GM19468 (cell line): ENCODE results near the gene MTMR11.

Source experiments
- ATAC-seq: cut with Tn5 transposase; IDR thresholded peaks from one replicate; pipeline ENCODE4 v1.9.1; 2021; ENCODE audit warnings: mild to moderate bottlenecking, moderate library complexity, moderate number of reproducible peaks; ENCODE audit not compliant: unreplicated experiment; ENCODE audit errors: extremely low read depth

Gene MTMR11

DNA sequence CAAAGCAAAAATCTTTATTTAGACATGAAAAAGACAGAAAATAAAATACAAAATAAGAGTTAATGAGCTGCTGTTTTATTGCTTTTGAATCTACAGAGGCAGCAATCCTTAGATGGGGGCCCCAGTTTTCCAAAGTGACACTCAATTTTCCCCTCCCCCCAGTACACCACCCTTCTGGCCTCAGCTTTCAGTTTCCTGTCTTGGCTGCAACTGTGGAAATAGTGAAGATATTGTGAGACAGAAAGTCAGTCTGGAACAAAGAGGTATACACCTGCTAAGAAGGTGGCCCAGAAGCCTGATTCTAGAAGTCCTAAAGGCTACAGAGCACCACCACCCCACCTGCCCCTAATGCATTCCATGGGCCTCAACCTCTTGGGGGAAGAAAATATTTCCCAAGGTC lies 1.1 kb upstream of the MTMR11 start:
- no peak for ATAC-seq

DNA sequence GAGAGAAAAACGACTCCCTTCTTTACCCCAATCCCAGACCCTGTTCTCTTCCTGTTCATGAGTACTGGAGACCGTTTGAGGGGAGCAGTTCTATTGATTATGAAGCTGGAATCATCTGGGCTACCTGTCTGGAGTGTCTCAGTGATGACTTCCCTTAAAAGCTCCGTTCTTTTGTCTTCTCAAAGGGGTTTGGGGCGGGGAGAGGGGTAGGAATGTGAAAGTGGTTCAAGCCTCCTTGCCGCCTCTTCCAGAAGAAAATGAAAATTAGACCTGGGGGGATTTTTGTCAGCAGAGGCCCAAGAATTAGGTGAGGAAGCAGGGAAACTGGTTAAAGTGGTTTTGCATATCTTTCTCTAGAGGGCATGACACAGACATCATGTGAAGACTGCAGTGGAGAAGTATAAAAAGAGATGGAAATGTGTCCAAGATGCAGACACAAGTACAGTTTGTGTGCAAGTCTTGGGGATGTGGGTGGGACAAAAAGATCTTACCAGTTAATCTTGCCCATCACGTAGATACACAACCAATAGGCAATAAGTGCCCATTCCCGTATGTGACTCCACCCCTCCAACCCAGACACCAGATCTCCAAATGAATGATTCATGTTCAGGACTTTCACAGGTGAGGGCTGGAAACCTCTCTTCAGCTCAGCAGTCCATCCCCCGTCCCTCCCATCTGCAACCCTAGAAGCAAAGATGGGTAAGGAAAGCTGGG lies 470 bp upstream of the MTMR11 start:
- ATAC-seq: no peak

DNA sequence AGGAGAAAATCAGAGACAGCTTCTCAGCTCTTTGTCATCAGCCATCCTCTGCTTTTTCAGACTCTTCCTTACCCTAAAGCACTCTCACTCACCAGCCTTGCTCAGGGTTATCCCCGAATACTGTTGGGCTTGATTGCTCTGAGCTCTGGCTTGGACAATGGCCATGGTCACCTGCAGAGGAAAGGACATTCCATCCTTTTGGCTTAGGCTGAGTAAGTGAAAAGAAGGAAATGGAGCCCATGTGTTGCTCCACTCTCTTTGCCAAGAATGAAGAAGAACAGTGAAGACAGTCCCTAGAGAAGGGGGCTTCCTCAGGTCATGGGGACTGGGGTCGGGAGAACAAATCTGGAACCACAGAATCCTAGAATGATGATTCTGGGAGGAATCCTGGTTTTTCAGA lies 2.3 kb downstream of the MTMR11 start:
- ATAC-seq: no peak

DNA sequence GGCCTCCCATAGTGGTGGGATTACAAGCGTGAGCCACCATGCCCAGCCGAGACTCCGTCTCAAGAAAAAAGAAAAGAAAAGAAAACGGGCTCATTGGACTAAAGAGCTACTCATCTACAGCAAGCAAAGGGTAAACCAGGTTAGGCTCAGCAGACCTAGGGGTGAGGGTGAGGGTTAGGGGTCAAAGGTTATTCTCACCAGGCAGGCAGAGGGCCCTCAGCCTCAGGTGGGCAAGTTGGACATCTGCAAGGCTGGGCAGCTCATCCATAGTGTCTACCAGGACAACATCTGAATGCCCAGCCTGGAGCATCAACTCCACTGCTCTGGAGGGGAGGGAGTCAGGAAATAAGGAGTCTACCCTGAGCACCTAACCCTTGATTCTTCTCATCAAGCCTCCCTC lies 3.5 kb downstream of the MTMR11 start:
- no peak for ATAC-seq

DNA sequence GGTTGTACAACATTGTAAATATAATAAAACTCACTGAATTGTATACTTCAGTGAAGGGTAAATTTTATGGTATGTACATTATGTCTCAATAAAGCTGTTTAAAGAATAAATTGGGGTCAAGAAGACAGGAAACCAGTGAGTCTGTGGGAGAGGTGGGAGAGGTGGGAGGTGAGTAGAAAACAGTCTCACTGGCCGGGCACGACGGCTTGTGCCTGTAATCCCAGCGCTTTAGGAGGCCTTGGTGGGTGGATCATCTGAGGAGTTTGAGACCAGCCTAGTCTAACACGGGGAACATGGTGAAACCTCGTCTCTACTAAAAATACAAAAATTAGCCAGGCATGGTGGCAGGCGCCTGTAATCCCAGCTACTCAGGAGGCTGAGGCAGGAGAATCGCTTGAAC lies 4.2 kb downstream of the MTMR11 start:
- ATAC-seq: no peak

DNA sequence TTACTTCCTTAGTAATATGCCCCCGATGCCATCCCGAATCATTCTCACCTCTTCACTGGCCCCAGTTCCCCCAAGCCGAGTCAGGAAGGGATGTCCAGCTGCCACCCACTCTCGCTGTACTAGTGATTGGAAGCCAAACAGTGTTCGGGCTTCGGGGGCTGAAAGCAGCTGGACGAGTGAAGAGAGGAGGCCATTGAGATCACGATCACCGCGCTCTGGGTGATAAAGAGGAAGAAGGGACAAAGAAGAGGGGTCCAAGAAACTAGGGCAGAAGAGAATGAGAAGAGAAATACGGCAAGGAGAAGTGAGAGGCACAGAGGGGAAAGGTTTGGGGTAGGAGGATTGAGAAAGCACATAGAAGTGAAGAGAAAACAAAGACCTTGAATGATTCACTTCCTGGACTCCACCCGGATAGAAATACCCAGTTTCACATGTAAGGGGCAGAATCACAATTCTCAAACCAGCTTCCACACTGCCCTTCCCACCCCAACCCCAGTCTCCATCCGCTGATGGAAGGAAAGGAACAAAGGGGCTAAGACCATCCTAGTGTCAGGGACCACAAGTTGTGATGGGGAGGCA lies 5.4 kb downstream of the MTMR11 start:
- ATAC-seq: no peak

DNA sequence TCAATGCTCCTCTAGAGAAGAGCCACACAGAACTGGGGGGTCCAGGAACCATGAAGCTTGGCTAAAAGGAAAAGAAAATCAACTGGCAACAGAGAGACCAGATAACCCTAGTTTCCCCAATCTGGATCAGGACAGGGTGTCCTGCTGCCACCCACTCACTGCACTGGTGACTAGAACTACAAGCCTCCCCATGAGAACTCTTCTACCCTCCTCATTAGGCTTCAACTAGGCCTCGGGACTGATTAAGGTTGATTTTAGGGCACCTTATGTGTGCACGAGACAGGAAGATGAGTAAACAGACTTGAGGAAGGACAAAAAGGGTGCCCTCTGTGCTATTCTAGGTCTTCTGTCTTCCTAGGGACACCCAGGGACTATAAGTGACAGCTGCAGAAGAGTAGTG lies 6.8 kb downstream of the MTMR11 start:
- ATAC-seq: no peak

DNA sequence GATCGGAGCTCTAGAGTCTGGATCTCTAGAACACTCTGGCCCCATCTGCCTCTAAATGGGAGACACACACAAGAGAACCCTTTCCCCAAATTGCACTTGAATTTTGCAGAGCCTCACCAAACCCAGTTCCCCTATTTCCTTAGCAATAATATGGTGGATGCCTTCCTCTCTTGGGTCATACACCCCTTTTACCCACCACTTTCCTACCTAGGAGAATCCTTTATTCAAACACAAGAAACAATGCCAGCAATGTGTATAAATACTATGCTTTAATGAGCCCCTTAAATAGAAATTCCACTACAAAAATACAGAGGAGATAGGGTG lies 8.3 kb downstream of the MTMR11 start:
- no peak for ATAC-seq

DNA sequence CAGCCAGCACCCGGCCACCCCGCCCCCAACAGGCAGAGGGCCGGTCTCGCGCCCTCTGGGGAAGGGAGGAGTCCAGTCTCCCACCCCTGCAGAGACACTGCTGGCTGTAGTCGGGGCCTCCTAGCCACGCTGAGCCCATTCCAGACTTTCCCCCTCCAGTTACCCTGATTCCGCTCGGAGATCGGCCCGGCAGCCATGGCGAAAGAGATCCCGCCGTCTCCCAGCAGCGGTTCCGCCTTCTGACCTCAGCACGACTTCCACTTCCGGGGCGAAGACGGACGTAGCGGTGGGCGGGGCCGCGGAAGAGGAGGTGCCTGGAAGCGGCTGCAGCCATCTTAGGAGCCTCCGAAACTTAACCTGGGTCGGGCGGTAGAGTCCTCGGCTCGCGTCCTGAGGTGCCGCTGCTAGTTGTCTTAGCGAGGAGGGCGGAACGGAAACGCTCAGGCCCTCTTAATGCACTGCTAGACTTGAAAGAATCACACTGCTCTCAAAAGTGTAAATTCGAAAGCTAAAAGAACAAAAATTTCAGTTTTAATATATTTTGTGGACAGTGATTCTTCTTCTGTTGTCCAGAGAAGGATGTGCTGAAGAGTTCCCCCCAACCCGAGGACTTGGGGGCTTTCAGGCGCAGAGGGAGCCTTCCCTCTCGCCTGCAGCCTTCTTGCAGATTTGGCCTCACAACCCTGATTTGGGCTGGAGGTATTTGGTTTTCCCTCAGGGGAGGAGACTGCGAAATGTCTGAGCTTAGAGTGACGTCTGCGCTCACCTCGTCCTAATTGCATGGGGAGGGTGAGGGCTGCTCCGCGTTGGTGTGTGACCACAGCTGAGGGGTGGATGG lies 8.9 kb downstream of the MTMR11 start, which contains the start of gene SF3B4:
Gene SF3B4 (minus strand): TSS at position 241 of the 838 bp plus-strand sequence. CDS start 44 bp downstream, at position 197.
- ATAC-seq: peak; percentile 80

DNA sequence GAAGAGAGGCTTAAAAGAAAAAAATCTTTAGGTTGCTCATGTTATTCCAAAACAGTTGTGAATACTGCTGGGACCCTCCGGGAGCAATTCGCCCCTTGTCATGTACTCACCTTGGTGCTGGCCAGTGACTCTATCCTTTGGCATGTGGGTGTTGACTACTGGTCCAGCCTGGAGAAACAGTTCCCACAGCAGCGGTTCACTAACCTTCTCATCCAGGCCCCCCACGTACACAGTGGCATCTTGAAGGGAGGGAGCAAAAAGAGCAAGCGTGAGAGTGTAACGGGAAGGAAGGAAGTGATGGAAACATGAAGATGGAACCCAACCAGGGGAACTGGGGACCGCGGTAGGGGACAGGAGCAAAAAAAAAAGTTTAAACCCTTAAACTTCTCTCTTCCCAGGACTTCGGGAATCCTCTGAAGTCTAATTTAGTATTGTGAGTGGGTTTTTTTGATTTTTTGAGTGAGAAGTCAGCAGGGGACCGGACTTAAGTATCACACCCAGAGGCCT lies 9.6 kb downstream of the MTMR11 start:
- ATAC-seq: no peak

DNA sequence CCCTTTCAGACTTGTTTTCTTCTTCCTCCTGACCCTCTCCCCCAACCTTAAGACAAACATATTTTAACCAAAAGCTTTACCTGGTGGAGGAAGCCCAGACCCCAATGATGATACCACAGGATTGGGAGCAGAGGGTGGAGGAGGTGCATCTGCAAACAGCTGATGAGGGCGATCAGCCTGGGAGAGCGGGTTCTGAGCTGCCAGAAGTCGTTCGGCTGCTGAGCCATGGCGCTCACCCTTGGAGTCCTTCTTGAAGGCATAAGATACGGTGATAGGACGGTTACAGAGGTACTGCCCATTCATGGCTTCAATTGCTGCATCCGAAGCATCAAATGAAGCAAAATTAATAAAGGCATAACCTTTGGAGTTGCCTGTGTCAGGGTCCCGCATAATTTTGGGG lies 10.4 kb downstream of the MTMR11 start:
- no peak for ATAC-seq

DNA sequence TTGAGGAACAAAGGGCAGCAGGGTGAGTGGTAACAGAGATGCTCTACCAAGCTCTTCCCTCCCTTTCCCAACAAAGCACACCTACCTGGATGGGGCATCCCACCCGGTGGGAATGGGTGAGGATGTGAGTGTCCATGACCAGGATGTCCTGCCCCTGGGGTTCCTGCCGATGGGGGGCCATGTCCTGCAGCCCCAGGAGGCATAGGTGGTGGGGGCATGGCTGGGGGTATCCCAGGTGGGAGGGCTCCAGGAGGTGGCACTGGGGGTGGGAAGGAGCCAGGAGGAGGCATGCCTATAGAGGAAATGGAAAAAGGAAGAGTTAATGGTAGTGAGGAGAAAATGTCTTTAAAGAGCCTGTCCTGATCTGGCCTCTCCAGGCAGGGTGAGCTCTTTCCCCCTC lies 10.9 kb downstream of the MTMR11 start:
- no peak for ATAC-seq

DNA sequence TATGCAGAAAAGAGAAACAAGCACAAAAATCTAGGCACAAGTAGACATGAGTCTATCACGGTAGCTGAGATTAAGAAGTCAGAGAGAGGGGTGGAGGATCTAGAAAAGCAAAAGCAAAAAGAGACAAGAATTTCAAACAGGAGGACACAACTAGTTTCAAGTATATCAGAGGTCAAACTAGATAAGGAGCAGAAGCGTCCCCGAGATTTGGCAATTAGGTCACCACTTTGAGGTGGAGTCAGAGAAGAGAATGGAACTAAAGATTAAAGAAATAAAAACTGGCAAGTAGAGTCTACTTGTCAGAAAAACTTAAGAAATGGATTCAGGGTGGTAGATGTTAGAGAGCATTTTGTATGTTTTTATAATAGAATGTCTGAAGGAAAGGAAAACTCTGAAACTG lies 11.3 kb downstream of the MTMR11 start:
- no peak for ATAC-seq

DNA sequence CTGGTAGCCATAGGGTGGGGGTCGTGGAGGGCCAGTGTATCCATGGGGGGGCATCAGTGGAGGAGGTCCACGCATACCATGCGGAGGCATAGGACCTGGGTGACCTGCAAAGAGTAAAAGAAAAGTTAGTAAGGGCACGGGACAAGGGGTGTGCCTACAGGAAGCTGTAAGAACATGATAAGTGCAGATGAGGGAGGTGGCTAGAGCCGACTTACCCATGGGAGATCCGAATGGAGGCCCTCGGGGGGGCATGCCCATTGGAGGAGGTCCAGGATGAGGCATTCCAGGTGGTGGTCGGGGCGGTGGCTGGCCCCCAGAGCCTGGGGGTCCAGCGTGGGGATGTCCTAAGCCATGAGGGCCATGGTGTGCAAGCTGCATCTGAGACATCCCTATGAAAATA lies 13.1 kb downstream of the MTMR11 start:
- no peak for ATAC-seq

DNA sequence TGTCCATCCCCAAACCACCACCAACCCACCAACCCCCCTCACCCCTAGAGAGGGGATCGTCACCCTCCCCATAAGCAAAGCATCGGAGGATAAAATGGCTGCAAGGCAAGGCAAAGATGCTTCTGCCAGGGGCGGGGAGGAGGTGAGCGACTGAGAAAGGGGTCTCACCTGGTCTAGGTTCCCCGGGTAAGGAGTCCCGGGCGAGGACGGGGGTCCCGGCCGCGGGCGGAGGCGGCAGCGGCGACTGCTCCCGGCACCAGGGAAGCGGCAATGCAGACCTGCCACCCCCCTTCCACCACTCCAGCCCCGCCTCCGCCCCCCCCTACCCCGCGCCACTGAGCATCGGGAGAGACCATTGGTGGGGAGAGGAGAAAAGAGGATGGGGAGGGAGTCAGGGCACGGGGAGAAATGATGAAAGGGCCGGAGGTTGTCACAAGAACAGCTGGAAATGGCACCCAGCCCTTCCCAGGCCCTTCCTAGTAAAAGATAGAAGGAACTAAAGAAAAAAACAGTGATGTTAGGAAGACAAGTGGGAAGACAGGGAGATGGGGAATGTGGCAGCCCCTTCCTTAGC lies 19.0 kb downstream of the MTMR11 start, which contains the start of gene SV2A:
Gene SV2A (minus strand): TSS at position 274 of the 574 bp plus-strand sequence. CDS start 4,004 bp downstream, outside the sequence.
- no peak for ATAC-seq

DNA sequence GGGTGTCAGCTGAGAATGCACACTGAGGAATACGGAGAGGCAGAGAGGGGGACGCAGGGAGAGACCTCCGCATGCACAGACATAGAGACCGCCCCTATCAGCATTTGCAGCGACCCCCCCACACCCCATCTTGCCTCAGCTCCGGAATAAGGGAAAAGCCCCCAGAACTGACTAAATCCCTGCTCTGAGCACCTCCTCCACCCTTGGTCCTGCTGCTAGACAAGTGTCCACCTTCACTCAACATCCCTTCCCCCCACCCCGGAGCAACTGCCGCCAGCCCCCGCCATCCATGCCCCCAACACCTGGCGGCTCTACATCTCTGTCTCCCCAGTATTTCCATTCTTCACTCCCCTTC lies 19.8 kb downstream of the MTMR11 start:
- no peak for ATAC-seq

DNA sequence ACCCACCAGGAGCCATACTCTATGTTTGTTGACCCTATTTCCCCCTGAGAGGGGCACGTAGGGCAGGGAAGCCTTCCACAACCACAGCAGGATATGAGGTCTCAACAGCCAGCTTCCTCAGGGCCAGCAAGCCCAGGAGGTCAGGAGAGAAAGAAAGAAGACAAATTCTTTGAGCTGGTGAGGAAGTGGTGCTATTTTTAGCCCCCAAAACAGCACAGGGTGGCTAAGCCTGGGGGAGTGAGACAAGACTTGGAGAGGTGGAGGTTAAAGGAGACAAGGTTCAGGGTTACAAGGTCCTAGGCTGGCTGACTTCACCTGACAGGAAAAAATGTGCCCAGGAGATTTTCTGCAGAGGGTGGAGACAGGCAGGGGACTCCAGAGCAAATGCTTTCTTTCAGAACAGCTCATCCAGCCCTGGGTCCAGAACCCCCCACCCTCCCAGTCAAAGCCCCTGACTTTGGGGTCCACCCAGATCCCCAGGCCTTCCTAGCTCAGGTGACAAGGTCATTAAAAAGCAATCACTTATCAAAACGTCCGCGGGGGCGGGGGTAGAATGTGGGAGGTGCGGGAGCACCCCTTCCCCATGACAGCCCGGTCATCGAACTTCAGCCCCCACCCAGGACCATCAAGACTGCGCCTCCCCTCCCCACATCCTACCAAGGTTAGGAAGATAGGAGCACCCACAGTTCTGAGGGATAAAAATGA lies 20.3 kb downstream of the MTMR11 start:
- ATAC-seq: no peak

DNA sequence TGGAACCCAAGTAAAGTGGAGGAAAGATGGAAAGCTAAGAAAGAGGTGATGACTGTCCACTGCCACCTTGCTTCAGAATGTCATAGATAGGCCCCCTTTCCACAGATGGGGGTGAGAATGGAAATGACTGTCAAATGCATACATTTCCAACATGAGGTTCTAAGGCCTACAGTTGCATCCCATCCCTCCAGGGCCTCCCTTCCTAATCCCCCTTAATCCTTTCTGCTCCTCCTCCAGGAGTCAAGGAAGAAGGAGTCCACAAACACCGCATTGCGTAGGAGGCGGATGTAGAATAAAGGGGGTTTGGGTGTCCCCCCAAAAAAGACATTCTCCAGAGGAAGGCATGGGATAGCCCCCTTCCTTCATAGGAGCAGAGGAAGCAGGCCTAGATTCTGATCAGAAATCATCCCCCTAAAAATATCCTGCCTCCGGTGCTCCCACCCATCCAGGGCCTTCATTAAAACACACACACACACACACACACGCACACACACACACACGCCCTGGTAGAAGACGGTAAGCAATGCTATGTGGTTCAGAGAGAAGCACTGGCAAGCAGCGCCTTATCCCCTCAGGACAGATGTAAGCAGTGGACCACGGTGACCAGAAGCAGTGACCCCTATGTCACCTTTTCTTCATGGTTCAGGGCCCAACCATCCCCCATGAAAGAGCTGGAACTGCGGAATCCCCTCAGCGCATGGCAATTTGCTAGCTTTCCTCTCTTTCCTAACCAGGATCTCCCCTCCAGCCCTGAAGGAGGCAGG lies 21.1 kb downstream of the MTMR11 start:
- ATAC-seq: no peak

DNA sequence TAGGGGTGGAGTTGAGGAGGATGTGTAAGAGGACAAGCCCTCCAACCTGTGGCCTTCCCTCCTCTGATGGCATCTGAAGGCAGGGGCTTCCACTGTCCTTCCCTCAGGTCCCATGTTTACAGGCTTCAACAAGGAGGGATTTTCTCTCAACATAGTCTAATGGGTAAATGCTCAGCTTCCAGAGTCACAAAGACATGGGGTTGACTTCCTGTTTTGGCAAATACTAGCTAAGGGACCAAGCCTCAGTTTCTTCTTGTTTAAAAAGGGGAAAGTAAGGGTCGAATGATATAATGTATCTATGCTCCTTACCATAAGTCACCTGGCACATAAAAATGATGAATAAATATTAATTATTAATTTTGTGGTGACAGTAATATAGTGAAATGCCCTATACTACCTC lies 22.1 kb downstream of the MTMR11 start:
- ATAC-seq: no peak
